Amniotic epithelial cell (primary cell): ENCODE measurements around the gene PAX7.
A peak's percentile ranks its signal among the peaks of the same experiment; 100 is the strongest.
"Not testable (repeated sequence)": the region's sequence is repeated elsewhere in the genome, so short reads cannot be mapped to it uniquely, and the experiment has no call there.

Experiments
- DNase-seq: peaks from one replicate; pipeline ENCODE4 v3.0.0-alpha.2; 2010; ENCODE audit warnings: low read depth

Gene PAX7

DNA sequence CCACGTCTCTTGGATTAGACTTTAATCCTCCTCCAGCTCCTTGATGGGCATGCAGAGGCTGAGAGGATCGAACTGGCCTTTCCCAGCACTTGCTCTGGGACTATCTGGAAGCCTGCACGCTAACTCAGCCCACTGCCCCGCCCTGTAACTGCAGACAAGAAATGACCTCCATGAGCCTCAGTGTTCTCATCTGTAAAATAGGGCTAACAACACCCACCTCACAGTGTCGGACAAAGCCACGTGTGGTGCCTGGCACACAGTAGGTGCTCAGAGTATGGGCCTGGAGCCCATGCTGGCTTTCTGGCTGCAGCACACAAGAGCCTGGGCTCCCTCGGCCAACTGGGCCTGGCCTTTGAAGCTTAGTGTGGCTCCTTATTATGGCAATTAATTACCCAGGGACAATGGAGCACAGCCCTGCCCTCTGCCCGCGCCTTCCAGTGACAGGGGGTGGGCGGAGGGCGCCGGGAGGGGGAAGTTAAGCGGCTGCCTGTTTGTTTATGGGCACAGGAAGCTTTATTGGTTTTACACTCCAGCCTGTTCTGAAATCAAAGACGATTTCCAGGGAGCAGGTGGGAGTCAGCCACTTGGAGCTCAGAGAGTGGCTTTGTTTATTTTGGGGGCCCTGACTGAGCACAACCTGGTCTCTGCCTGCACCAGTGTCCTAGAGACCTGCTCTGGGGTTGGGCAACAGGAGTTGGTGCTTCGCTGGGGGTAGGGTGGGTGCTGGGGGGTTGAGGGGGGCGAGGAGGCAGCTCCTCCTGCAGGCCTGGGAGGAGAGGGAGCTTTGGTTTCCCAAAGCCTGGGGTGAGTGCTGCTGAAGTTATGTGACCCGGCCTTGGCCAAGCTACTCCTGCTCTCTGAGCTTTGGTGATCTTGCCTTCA is 31.0 kb downstream of the PAX7 start:
- DNase-seq = no peak

DNA sequence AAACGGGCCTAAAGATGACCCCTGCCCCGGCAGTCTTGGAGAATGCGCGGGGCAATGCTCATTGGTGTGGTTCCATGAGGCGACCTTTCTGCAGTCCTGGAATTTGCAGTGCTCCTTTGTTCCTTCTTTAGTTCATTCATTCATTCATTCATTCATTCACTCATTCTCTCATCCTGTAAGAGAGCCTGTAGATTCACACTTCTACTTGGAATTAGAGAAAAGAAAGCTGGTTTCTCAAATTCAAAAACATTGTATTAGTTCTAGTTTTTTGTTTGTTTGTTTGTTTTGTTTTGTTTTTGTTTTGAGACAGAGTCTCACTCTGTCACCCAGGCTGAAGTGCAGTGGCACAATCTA is 31.6 kb downstream of the PAX7 start:
- no peak for DNase-seq

DNA sequence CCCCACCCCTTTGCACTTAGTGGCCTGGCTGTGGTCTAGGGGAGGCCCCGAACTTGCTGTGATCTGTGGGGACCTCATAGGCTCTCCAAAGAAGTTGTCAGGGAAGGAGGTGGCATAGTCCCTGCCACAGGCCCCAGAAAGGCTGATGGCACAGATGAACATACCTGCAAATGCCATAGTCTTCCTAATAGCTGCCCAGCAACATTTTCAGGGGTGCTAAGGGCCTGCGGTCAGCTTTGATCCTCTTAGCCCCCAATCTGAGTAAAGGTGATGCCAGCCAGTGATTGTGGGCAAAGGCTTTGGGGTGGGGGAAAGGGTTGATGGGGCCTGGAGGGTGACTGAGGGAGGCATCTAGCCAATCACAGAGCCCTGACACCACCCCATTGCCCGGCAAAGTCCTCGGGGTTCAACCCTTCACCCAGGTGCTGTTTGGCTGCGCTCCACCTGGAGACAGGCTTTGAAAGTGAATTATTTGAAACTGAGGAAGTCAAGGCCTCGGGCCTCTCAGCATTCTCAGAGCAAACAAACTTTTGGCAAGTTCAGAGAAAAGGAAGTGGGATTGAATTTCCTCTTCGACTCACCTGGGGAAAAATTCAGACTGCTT is 35.8 kb downstream of the PAX7 start:
- no peak for DNase-seq

- DNase-seq = no peak
Measured at GRCh38 chr1:18667333-18667732, 36.7 kb downstream of the PAX7 start.

DNA sequence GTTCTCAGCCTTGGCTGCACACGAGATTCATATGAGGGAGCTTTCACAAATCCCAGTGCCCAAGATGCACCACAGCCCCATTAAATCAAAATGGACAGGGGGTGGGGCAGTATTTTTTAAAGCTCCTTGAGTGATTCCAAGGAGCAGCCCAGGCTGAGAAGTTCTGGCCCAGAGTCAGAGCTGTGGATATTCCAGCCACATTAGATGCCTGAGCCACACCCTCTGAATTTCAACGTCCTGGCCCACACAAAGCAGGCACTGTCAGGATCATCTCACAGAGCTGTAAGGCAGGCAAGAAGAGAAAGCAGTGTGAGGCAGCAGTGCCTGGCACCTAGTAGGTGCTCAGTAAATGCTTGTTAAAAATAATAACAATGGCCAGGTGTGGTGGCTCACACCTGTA is 37.4 kb downstream of the PAX7 start:
- DNase-seq = no peak

- DNase-seq = no peak
Measured at GRCh38 chr1:18668750-18669404, 38.2 kb downstream of the PAX7 start.

DNA sequence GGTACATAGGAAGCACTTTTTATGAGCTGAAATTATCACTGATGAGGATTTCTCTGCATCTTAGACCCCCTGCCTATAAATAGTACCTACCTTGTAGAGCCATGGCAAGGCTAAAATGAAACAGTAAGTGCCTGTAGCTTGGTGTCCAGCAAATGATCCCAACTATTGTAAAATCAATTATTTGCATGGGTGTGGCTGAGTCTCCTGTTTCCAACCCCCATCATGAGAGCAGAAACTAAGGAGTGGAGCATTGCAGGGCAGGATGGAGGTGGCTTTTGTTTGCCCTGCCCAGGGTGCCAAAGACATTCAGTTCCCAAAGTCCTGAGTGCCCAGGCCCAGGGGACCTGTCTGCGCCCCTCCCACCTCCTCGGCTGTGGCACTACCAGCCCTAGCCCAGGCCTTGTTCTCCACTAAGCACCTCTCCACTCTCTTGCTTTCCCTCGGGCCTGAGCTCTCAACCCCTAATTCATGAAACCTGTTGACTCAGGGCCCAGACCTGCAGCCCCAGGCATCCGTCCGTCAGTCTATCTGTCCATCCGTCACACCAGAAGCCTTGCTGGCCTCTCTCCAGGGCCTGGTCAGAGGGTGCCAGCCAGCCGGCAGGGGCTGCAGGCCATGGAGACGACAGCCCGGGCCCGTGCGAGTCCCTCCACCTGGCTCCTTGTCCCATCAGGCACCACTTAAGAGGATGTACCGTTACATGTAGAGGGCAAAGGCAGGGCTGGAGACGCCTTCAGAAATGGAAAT is 39.6 kb downstream of the PAX7 start:
- no peak for DNase-seq

DNA sequence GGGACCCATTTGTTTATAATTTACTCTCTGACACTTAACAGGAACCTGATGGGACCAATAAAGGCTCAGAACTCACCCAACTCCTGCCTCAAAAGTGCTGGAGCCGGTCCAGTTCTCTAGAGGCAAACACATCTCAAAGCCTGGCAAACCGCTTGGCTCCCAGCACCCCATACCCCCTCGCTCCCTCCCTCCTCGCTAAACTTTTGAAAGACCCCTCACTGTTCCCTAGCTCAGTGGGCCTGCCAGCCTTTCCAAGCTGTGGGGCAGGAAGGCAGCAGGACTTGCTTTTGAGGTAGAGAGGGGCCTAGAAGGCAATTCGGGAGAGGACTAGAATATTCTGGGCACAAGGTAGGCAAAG is 40.2 kb downstream of the PAX7 start:
- DNase-seq = no peak

DNA sequence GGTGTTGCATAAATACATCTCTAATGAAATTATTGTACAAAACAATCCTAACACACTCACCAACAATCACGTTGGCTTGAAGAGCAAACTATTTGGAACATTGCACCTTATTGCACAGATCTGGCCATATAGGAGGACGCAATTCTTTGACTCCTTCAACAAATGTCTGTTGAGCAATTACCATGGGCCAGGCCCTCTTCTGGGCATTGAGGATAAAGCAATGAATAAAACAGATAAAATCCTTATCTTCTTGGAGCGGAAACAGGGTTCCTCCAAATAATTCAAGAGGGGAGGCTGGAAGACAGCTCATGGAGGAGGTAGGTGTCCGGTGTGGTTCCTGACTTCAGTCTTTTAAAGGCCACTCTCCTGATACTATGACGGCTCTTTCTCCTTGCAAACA is 43.3 kb downstream of the PAX7 start:
- DNase-seq = no peak

DNA sequence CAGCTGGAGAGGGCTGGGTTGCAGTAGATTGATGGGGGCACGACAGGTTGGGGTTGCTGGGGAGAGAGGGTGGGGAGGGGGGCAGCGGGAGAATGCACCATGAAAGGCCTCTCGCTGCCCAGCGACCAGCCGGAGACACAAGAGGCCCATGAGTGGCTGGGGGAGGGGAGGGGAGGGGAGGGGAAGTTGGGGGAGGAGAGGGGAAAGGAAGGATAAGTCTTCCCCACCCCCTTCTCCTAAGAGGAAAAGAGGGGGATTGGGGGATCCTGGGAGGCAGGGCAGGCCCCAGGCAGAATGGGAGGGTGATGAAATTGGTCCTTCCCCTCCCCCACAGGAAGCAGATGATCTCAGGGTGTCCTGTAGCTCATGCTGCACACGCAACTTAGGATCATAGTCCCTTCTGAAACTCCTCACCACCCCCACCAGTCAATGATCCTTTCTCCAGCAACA is 45.7 kb downstream of the PAX7 start:
- DNase-seq = no peak

DNA sequence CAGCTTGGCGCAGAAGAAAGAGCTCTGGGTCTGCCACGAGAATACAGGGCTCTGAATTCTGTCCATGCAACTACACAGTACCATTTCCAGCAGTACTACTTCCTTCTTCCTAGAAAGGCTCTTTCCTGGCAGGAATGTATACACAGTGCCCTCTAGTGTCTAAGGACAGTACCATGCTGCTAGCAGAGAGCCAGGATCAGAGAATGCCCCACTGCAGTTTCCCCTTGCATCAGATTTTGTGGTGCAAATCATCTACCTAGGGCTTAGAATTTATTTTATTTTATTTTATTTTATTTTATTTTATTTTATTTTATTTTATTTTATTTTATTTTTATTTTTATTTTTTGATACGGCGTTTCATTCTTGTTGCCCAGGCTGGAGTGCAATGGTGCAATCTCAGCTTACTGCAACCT is 50.8 kb downstream of the PAX7 start:
- DNase-seq = peak; percentile 25

GRCh38 chr1:18682375-18682774 is 51.7 kb downstream of the PAX7 start:
- no peak for DNase-seq

- DNase-seq = no peak
Measured at GRCh38 chr1:18684303-18684702, 53.7 kb downstream of the PAX7 start.

DNA sequence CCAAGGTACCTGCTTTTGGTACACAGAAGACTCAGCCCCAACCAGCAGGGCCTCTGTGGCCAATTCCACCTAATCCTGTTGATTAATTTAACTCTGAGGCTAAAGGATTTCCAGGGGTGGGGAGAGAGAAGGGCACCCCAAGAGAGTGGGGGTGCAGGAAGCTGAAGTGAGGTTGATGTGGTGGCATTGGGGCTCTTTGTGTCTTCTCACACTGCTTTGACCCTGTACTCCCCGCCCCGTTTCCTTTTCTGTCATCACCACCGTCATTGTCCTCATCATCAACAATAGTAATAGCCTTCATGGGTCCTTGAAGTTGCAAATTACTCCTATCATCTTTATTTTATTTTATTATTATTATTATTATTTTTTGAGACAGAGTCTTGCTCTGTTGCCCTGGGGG is 55.9 kb downstream of the PAX7 start:
- DNase-seq = no peak

DNA sequence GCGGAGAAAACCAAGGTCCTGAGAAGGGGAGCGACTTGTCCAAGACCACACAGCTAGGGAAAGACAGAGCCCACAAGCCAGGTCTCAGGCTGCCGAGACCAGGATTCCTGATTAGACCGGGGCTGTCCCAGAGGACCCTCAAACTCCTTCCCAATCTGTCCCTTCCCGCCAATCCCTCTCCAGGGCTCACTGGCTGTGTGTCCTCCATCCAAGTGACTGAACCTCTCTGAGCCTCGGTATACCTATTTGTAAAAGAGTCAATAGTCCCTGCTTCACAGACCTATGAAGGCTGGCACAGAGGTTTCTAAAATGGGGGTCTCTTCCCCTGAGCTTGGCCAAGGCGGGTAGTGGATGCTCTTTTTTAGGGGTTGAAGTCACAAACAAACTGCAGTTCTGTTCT is 56.6 kb downstream of the PAX7 start:
- no peak for DNase-seq

- no peak for DNase-seq
Measured at GRCh38 chr1:18691648-18692047, 61.0 kb downstream of the PAX7 start.

- DNase-seq = no peak
Measured at GRCh38 chr1:18693256-18694098, 62.8 kb downstream of the PAX7 start.

GRCh38 chr1:18694289-18694688 is 63.6 kb downstream of the PAX7 start:
- not testable (repeated sequence) for DNase-seq

DNA sequence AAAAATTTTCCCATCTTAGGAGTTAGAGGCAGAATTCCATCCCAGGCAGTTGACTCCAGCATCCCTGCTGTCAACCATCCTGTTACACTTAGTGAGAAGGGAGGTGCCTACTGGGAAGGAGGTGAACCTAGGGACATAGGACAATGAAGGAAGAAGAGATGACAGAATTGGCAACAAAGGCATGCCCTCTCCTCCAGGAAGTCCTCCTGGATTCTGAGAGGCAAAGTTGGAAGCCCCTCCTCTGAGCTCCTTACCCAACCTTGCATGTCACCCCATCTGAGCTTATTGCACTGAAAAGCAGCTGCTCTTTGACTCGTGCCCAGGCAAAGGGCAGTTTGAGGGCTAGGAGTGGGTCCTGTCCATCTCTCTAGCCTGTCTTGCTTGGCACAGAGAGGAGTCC is 66.9 kb downstream of the PAX7 start:
- no peak for DNase-seq

DNA sequence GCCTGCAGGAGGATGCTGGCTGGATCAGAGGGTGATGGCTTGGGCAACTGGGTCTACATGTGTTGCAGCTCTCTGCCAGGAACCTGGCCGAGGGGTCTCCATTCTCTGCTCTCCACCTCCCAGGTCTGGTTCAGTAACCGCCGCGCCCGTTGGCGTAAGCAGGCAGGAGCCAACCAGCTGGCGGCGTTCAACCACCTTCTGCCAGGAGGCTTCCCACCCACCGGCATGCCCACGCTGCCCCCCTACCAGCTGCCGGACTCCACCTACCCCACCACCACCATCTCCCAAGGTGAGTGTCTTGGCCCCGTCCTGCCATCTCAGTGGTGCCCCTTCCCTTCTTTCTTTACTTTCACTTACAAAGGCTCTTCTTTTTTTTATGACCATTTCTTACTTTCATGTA is 69.9 kb downstream of the PAX7 start:
- DNase-seq = no peak

- DNase-seq = no peak
Measured at GRCh38 chr1:18701183-18701582, 70.5 kb downstream of the PAX7 start.
